ENCODE data around the gene UGT2A3.

DNA sequence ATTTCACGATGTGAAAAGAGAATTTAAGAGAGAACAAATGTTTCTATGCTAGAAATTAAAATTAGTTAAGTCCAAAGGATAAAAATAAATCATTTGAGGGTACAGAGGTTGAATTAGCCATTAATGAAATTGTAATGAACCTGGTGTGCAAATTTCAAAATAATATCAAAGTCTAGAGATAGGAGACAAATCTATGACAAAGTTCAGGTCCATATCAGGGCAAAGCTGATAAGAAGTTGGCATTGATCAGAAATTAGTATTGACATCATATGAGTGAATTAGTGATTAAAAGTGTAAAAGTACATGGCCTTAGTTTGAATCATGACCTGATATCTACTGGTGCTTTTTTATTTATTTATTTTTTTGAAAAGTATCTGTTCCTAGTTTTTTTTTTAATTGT, 33.8 kb upstream of the UGT2A3 start:
- TF ChIP-seq ARNT (IDR thresholded peaks at IDR 0.05) (no peak), TARDBP (IDR thresholded peaks at IDR 0.05) (no peak), NFRKB (IDR thresholded peaks at IDR 0.05) (no peak), FOXM1 (IDR thresholded peaks at IDR 0.05; ENCODE audit: borderline replicate concordance) (no peak), ZNF384 (IDR thresholded peaks at IDR 0.05) (no peak), SP1 (IDR thresholded peaks at IDR 0.05) (no peak), FOXA1 (IDR thresholded peaks at IDR 0.05) (no peak)
- TF ChIP-seq, protein P1, sequence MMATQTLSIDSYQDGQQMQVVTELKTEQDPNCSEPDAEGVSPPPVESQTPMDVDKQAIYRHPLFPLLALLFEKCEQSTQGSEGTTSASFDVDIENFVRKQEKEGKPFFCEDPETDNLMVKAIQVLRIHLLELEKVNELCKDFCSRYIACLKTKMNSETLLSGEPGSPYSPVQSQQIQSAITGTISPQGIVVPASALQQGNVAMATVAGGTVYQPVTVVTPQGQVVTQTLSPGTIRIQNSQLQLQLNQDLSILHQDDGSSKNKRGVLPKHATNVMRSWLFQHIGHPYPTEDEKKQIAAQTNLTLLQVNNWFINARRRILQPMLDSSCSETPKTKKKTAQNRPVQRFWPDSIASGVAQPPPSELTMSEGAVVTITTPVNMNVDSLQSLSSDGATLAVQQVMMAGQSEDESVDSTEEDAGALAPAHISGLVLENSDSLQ (IDR thresholded peaks at IDR 0.05), result no peak
